Epithelial cell of prostate (primary cell): ENCODE measurements around the gene TRIM59.

Source experiments
- DNase-seq: peaks from one replicate; pipeline ENCODE4 v3.0.0-alpha.2; 2011; ENCODE audit warnings: low read depth, low spot score
- H3K27ac ChIP-seq: fragments of 450-650 bp; 2 replicates; pipeline ENCODE4 v1.5.1; 2017; ENCODE audit warnings: mild to moderate bottlenecking

TRIM59 gene

GRCh38 chr3:160449636-160450598 is at the start of gene TRIM59:
Gene TRIM59 (minus strand): TSS chr3:160449786. CDS start chr3:160439183, 10,603 bp downstream.
- peak; percentile 87 for DNase-seq
- peak within 1 kb of the TSS; percentile 86 for H3K27ac ChIP-seq

- no peak overlapping the region for H3K27ac ChIP-seq
- no peak for DNase-seq
These were observed 48.6 kb upstream of the TRIM59 start for GRCh38 chr3:160498202-160498601.

- DNase-seq = no peak
- H3K27ac ChIP-seq = no peak overlapping the region
These were observed 40.6 kb upstream of the TRIM59 start for GRCh38 chr3:160490166-160490565.

- H3K27ac ChIP-seq = no peak overlapping the region
- DNase-seq = no peak
These were observed 36.9 kb upstream of the TRIM59 start for GRCh38 chr3:160486459-160486869.

GRCh38 chr3:160482796-160483195 is 33.2 kb upstream of the TRIM59 start:
- DNase-seq = no peak
- no peak overlapping the region for H3K27ac ChIP-seq

- no peak for DNase-seq
- no peak overlapping the region for H3K27ac ChIP-seq
These were observed 32.3 kb upstream of the TRIM59 start for GRCh38 chr3:160481856-160482255.

- H3K27ac ChIP-seq = no peak overlapping the region
- no peak for DNase-seq
These were observed 31.3 kb upstream of the TRIM59 start for GRCh38 chr3:160480931-160481330.

GRCh38 chr3:160479376-160479775 is 29.8 kb upstream of the TRIM59 start:
- DNase-seq = no peak
- no peak overlapping the region for H3K27ac ChIP-seq

GRCh38 chr3:160478338-160478737 is 28.8 kb upstream of the TRIM59 start:
- DNase-seq = no peak

GRCh38 chr3:160477750-160478149 is 28.2 kb upstream of the TRIM59 start:
- H3K27ac ChIP-seq = no peak overlapping the region
- no peak for DNase-seq

More at GRCh38 chr3:160478338-160478737, 28.8 kb upstream of the TRIM59 start:
- no peak overlapping the region for H3K27ac ChIP-seq

- no peak overlapping the region for H3K27ac ChIP-seq
- no peak for DNase-seq
These were observed 26.3 kb upstream of the TRIM59 start for GRCh38 chr3:160475884-160476283.

- no peak overlapping the region for H3K27ac ChIP-seq
These were observed 25.6 kb upstream of the TRIM59 start for GRCh38 chr3:160475153-160475552.

GRCh38 chr3:160474416-160474838 is 24.8 kb upstream of the TRIM59 start:
- no peak for DNase-seq
- H3K27ac ChIP-seq = peak overlapping the region; percentile 42

More at GRCh38 chr3:160475153-160475552, 25.6 kb upstream of the TRIM59 start:
- no peak for DNase-seq

GRCh38 chr3:160473978-160474377 is 24.4 kb upstream of the TRIM59 start:
- peak overlapping the region; percentile 42 for H3K27ac ChIP-seq
- peak; percentile 53 for DNase-seq

GRCh38 chr3:160473221-160473620 is 23.6 kb upstream of the TRIM59 start:
- H3K27ac ChIP-seq = peak overlapping the region; percentile 42
- DNase-seq = no peak

- H3K27ac ChIP-seq = no peak overlapping the region
- no peak for DNase-seq
These were observed 22.8 kb upstream of the TRIM59 start for GRCh38 chr3:160472344-160472743.

GRCh38 chr3:160471892-160472291 is 22.3 kb upstream of the TRIM59 start:
- no peak overlapping the region for H3K27ac ChIP-seq
- no peak for DNase-seq

GRCh38 chr3:160470181-160470580 is 20.6 kb upstream of the TRIM59 start:
- no peak overlapping the region for H3K27ac ChIP-seq
- no peak for DNase-seq

- no peak for DNase-seq
- no peak overlapping the region for H3K27ac ChIP-seq
These were observed 15.4 kb upstream of the TRIM59 start for GRCh38 chr3:160464971-160465370.

- no peak overlapping the region for H3K27ac ChIP-seq
- DNase-seq = no peak
These were observed 14.7 kb upstream of the TRIM59 start for GRCh38 chr3:160464321-160464720.

- no peak for DNase-seq
- no peak overlapping the region for H3K27ac ChIP-seq
These were observed 10.4 kb upstream of the TRIM59 start for GRCh38 chr3:160460033-160460432.
